Measurements from ENCODE around the gene REC114. TPM values are rescaled to one million over a fixed set of nuclear protein-coding genes. Genes with fewer than 3 reads are reported as not detected.
"Not testable (repeated sequence)": the region's sequence is repeated elsewhere in the genome, so short reads cannot be mapped to it uniquely, and the experiment has no call there.

Gene REC114
- total and polyA plus RNA-seq, 2 experiments from 2014 or later: not detected

- H3K9me2 ChIP-seq (ENCODE audit: insufficient read depth); H3K4me1 ChIP-seq (ENCODE audit: insufficient read depth); H3K27ac Mint-ChIP-seq; H3K27me3 Mint-ChIP-seq (ENCODE audit: insufficient read depth, low read depth, poor library complexity); H3K79me2 ChIP-seq (replicated peaks; ENCODE audit: insufficient read depth); H3K4me1 Mint-ChIP-seq; H3K36me3 Mint-ChIP-seq (ENCODE audit: low read depth); H3K4me3 ChIP-seq; H2AFZ ChIP-seq; H4K20me1 ChIP-seq (replicated peaks; ENCODE audit: insufficient read depth); ATAC-seq; H3K4me3 Mint-ChIP-seq; H3K4me2 ChIP-seq; H3K27ac ChIP-seq (ENCODE audit: low read depth); H3K27me3 ChIP-seq (ENCODE audit: insufficient read depth); H3K36me3 ChIP-seq (ENCODE audit: insufficient read depth); DNase-seq (ENCODE audit: low spot score); H3F3A ChIP-seq (replicated peaks; ENCODE audit: low read depth); H3K9me3 Mint-ChIP-seq: not testable (repeated sequence)
Measured at GRCh38 chr15:73431329-73431728, 11.6 kb upstream of the REC114 start.

- H3K9me3 Mint-ChIP-seq: no peaks in the 10 kb centered on the region
- DNase-seq (ENCODE audit: low spot score) (no peak), ATAC-seq (no peak)
- Histone ChIP-seq H3F3A (replicated peaks; ENCODE audit: low read depth) (no peaks in the 10 kb centered on the region), H2AFZ (no peak overlapping the region), H3K4me2 (no peak overlapping the region), H3K9me2 (ENCODE audit: insufficient read depth) (no peaks in the 10 kb centered on the region), H3K27me3 (ENCODE audit: insufficient read depth) (no peaks in the 10 kb centered on the region), H3K79me2 (replicated peaks; ENCODE audit: insufficient read depth) (no peaks in the 10 kb centered on the region), H3K27ac (ENCODE audit: low read depth) (no peak overlapping the region), H3K36me3 (ENCODE audit: insufficient read depth) (no peaks in the 10 kb centered on the region), H4K20me1 (replicated peaks; ENCODE audit: insufficient read depth) (no peaks in the 10 kb centered on the region), H3K4me3 (no peak overlapping the region), H3K4me1 (ENCODE audit: insufficient read depth) (no peaks in the 10 kb centered on the region)
- peaks cover 3% of the 10 kb centered on the region for H3K27me3 Mint-ChIP-seq (ENCODE audit: insufficient read depth, low read depth, poor library complexity)
- peaks cover 16% of the 10 kb centered on the region; the same call in 2 of the 3 replicates for H3K4me1 Mint-ChIP-seq
- no peak overlapping the region for H3K4me3 Mint-ChIP-seq
- H3K27ac Mint-ChIP-seq: no peak overlapping the region
- H3K36me3 Mint-ChIP-seq (ENCODE audit: low read depth): no peaks in the 10 kb centered on the region
- TF ChIP-seq NANOG (IDR thresholded peaks at IDR 0.05; ENCODE audit: borderline replicate concordance) (no peak), ETS1 (IDR thresholded peaks at IDR 0.05) (no peak), CTCF (conservative IDR thresholded peaks at IDR 0.05; ENCODE audit: low read depth in 2 of 2) (no peak), ZNF114 (CRISPR knock-in tag; IDR thresholded peaks at IDR 0.05) (no peak), POLR2AphosphoS5 (IDR thresholded peaks at IDR 0.05; ENCODE audit: low read depth) (no peak), JUNB (IDR thresholded peaks at IDR 0.05; ENCODE audit: unreplicated experiment) (no peak), EZH2 (IDR thresholded peaks at IDR 0.05; ENCODE audit: low read depth, unreplicated experiment) (no peak), ZNF462 (CRISPR knock-in tag; IDR thresholded peaks at IDR 0.05) (no peak), ZNF331 (CRISPR knock-in tag; IDR thresholded peaks at IDR 0.05; ENCODE audit: low read depth) (no peak), CREB1 (CRISPR knock-in tag; IDR thresholded peaks at IDR 0.05; ENCODE audit: low read depth) (no peak), STAT1 (IDR thresholded peaks at IDR 0.05; ENCODE audit: unreplicated experiment) (no peak), EZH2phosphoT487 (IDR thresholded peaks at IDR 0.05; ENCODE audit: unreplicated experiment) (no peak)
Measured at GRCh38 chr15:73433873-73434272, 9.1 kb upstream of the REC114 start.
